GM12801 (cell line): ENCODE data around the gene ITPK1.

Experiments
- TF ChIP-seq, protein P1 (sequence below): IDR thresholded peaks from one replicate; pipeline ENCODE4 v1.5.1; 2011; ENCODE audit warnings: control low read depth; ENCODE audit not compliant: insufficient read length; ENCODE audit errors: extremely low read depth

The ITPK1 gene

DNA sequence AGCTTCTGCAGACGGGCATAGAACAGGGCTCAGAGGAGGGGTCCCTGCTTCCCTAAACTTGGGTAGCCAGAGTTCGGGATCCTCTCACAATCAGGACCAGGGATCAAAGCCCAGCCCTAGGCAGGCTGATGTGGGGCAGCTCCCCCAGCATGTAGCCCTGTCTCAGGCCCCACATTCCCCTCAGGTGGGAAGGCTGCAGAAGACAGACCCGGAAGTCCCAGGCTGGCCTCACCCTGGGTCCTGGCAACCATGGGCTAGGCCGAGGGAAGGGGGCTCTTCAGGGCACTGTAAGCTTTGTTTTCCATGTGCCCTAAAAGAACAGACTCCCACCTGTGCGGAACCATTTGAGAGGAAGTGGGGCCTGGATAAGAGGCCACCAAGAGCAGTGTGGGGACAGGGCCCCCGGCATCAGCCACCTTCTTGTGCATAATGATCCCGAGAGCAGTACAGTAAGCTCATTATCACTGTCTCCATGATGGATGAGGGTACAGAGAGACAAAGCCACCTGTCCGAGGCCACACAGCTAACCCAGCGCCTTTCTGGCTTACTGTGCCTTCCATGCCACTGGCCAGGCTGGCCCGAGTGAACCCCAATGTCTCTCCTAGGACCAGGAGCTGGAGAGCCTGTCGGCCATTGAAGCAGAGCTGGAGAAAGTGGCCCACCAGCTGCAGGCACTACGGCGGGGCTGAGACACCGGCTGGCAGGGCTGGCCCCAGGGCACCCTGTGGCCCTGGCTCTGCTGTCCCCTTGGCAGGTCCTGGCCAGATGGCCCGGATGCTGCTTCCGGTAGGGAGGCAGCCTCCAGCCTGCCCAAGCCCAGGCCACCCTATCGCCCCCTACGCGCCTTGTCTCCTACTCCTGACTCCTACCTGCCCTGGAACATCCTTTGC lies 181.3 kb downstream of the ITPK1 start:
- TF ChIP-seq, protein P1, sequence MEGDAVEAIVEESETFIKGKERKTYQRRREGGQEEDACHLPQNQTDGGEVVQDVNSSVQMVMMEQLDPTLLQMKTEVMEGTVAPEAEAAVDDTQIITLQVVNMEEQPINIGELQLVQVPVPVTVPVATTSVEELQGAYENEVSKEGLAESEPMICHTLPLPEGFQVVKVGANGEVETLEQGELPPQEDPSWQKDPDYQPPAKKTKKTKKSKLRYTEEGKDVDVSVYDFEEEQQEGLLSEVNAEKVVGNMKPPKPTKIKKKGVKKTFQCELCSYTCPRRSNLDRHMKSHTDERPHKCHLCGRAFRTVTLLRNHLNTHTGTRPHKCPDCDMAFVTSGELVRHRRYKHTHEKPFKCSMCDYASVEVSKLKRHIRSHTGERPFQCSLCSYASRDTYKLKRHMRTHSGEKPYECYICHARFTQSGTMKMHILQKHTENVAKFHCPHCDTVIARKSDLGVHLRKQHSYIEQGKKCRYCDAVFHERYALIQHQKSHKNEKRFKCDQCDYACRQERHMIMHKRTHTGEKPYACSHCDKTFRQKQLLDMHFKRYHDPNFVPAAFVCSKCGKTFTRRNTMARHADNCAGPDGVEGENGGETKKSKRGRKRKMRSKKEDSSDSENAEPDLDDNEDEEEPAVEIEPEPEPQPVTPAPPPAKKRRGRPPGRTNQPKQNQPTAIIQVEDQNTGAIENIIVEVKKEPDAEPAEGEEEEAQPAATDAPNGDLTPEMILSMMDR: no peak

DNA sequence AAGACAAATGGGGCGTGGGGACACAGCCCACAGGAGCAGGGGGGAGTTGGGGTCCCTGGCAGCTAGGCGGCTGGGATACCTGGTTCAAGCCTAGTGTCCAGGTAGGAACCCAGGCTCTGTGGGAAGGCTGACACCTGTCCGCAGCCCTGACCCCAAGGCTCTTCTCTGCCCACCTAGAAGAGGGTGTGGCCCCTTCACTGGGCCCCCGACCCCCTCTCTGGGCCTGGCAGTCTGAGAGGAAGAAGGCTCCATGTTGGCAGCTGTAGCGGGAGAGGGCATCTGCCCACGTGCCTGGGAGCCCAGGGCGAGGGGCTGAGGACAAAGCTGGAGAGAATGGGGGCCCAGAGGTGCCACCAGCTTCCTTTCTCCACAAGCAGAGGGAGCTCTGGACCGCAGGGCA lies 182.2 kb downstream of the ITPK1 start:
- TF ChIP-seq, protein P1: no peak

DNA sequence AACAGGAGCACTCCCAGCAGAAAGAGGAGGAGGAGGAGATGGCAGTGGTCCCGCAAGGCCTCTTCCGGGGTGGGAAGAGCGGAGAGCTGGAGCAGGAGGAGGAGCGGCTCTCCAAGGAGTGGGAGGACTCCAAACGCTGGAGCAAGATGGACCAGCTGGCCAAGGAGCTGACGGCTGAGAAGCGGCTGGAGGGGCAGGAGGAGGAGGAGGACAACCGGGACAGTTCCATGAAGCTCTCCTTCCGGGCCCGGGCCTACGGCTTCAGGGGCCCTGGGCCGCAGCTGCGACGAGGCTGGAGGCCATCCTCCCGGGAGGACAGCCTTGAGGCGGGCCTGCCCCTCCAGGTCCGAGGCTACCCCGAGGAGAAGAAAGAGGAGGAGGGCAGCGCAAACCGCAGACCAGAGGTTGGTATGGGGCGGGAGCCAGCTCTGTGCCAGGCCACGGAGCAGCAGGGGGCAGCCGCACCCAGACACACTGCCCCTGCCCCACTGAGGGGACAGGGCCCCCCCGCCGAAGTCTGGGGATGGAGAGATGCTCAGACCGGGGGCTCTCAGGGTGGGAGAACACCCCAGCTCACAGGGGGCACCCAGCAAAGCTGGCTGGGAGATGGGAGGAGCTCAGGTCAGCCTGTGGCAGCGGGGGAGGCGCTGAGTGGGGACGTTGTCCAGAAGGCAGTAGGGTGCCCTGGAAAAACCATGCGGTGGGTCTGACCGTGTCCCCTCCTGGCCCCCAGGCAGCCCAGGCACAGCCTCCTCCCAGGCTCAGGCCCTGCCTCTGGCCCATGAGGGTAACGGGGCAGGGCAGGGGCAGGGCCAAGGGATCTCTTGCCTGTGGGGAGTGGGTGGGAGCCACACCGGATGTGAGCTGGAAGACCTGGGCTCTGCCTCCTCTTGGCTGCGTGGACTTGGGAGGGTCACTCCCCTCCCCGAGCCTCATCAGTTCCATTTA lies 183.0 kb downstream of the ITPK1 start:
- TF ChIP-seq, protein P1: no peak

DNA sequence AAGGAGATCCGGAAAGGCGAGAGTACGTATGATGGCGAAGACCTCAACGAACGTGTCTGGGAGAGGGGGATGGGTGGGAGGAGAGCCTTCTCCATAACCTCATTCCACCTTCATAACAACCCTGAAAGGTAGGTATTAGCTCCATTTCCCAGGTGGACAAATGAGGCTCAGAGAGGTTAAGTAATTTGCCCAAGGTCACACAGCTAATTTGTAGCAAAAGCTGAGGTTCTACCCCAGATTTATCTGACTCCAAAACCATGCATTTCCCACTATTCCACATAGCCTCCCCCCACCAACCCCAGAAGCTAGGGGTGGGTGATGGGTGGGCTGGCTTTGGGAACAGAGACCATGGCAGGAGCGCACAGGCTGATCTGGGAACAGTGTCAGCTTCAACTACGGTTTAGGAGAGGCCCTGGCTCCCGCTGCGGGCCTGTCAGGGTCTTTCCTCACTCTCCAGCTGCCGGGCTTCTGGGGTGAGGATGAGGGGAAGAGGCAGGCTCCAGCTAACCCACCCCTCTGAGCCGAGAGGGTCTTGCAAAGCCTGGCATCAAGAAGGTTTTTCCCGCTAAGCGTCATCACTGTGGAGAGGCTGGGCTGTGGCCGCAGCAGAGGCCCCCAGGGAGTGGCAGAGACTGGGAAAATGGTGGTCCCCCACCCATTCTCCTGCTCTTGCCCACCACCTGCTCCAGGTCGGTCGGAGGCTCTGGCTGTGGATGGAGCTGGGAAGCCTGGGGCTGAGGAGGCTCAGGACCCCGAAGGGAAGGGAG lies 183.9 kb downstream of the ITPK1 start:
- TF ChIP-seq, protein P1: no peak

DNA sequence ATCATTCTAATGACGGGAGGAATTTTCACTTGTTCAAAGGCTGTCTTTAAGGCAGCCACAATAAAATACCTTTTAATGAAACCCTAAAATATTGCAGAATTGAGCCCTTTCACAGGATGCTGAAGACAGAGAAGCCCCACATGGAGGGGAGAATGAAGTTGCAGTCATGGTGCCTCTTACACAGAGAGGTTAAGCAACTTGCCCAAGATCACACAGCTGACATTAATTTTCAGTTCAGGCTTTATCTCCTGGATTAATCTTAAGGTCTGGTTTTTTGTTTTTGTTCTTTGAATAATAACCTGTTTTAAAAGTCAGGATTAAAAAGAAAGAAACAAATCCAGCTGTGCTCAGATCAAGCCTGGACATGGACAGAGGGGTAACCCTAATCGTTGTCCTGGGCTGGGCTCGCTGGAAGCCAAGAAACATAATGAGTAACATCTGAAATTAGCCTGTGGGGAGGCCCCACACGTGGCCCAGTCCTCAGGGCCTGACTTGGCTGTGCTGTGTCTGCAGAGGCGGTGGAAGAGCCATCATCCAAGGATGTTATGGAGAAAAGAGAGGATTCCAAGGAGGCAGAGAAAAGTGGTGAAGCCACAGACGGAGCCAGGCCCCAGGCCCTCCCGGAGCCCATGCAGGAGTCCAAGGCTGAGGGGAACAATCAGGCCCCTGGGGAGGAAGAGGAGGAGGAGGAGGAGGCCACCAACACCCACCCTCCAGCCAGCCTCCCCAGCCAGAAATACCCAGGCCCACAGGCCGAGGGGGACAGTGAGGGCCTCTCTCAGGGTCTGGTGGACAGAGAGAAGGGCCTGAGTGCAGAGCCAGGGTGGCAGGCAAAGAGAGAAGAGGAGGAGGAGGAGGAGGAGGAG lies 184.8 kb downstream of the ITPK1 start:
- TF ChIP-seq, protein P1: no peak

DNA sequence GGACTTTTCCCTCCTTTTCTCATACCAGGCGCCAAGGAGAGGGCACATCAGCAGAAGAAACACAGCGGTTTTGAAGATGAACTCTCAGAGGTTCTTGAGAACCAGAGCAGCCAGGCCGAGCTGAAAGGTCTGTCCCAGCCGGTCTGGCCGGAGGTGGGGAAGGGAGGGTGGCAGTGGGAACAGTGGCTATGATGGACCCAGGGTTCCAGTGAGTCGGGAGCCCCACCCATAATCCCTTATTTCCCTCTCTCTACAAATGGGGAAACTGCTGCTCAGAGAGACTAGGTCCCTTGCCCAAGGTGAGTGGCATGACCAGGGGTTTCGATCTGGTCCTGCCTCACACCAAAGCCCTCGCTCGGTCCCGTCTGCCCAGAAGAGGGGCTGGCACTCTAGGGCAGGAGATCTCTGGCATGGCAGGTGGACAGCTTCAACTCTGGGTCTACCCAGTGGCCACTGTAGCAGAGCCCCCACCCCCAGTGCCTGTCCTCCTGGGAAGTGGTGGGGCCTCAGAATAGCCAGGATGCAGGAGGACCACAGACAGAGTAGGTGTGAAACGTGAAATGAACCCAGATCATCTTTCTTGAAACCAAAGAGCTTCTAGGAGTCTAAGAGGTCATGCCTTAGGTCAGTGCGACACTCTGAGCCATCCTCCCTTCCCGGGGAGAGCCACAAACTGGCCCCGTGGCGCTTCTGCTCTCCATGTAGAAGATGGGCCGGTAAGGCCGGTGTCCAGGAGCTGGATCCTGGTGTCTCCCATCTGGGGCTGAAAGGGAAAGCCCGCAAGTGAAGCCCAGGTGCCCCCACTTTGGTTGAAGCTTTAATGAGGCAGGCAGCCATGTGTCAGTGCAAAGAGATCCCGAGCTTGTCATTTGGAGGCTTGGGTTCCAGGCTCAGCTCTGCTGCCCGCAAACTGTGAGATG lies 185.8 kb downstream of the ITPK1 start:
- TF ChIP-seq, protein P1: no peak
